Fibroblast of the aortic adventitia (primary cell): ENCODE results near the gene OPN1SW. TPM values are rescaled to one million over a fixed set of nuclear protein-coding genes. Genes with fewer than 3 reads are reported as not detected.

Experiments used
- DNase-seq: peaks from one replicate; pipeline ENCODE4 v3.0.0-alpha.2; 2010; ENCODE audit warnings: low read depth
- H3K4me3 ChIP-seq: 2 replicates; pipeline ENCODE4 v1.5.1; 2011; ENCODE audit warnings: low read depth, mild to moderate bottlenecking, control low read depth, low read length, moderate library complexity
- total RNA-seq: library from RNA; depleted of rRNA; stranded (reverse); fragments of >200 nt; gene quantifications from 2 replicates; pipeline ENCODE4 v1.2.3, GENCODE V29; 2012; ENCODE audit warnings: low replicate concordance
- TF ChIP-seq, protein P1 (sequence below): IDR thresholded peaks from 2 replicates; pipeline ENCODE4 v1.5.1; 2011; ENCODE audit warnings: mild to moderate bottlenecking, low read length, control low read depth, inconsistent platforms; ENCODE audit not compliant: insufficient read depth

The OPN1SW gene
- total RNA-seq, 1 donor = not detected

DNA sequence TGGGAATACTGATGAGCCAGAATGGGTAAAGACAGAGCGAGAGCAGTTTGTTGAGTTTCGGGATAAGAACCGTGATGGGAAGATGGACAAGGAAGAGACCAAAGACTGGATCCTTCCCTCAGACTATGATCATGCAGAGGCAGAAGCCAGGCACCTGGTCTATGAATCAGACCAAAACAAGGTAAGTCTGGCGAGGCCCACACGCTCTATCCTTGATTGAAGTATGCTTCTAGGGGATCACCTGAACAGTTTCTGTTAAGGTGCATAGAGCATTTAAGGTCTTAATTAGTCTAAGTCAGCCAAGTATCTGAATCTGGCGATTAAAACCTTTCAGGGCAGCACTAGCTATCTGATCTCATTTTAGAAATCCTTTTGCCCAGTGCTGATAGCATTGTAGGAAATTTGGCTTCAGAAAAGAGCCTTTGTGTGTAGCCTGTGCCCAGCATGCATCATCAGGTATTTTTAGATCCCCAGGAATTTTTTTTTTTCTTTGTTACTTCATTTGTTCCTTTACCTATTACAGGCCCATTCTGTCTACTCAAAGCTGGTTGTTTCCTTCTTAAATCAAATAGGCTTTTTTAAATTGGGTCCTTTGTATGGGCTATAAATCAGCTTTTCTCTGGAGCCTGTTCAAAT, 8.0 kb downstream of the OPN1SW start:
- TF ChIP-seq, protein P1, sequence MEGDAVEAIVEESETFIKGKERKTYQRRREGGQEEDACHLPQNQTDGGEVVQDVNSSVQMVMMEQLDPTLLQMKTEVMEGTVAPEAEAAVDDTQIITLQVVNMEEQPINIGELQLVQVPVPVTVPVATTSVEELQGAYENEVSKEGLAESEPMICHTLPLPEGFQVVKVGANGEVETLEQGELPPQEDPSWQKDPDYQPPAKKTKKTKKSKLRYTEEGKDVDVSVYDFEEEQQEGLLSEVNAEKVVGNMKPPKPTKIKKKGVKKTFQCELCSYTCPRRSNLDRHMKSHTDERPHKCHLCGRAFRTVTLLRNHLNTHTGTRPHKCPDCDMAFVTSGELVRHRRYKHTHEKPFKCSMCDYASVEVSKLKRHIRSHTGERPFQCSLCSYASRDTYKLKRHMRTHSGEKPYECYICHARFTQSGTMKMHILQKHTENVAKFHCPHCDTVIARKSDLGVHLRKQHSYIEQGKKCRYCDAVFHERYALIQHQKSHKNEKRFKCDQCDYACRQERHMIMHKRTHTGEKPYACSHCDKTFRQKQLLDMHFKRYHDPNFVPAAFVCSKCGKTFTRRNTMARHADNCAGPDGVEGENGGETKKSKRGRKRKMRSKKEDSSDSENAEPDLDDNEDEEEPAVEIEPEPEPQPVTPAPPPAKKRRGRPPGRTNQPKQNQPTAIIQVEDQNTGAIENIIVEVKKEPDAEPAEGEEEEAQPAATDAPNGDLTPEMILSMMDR = no peak
- DNase-seq = peak; percentile 37
- no peak overlapping the region for H3K4me3 ChIP-seq

DNA sequence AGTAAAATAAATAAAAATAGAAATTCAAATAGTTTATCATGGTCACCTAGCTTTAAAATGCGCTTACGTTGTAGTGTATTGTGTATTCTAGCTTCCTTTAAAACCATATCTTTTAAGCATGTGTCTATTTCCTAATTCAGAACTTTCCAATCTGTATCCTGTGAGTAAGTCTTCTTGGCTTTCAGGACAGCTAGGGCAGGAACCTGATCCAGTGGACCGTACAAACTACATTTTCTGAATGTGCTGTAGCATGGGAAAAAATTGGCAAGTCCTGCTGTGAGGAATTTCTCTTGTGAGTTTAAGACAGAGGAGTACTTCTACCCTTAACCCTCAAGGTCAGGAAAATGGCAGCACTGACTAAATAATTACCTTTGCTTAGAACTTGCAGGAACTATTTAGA, 12.1 kb downstream of the OPN1SW start:
- DNase-seq = peak; percentile 53
- no peak overlapping the region for H3K4me3 ChIP-seq
- TF ChIP-seq, protein P1 = no peak

DNA sequence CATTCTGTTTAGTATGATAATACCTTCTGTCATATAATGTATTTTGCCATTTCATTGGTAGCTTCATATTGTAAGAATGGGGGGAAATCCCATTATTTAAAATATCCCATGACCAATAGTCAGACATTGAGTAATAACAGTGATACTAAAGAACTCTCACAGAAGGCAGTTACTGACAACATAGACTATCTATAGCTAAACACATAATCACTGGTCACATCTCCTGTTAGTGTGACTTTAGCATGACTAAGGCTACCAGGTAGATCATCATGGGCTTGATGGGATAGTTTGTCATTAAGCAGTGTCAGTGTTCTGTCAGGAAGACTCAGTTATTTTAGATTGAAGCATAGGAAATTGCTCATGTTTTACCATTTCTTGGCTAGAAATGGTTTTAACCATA, 16.4 kb downstream of the OPN1SW start:
- no peak for DNase-seq

DNA sequence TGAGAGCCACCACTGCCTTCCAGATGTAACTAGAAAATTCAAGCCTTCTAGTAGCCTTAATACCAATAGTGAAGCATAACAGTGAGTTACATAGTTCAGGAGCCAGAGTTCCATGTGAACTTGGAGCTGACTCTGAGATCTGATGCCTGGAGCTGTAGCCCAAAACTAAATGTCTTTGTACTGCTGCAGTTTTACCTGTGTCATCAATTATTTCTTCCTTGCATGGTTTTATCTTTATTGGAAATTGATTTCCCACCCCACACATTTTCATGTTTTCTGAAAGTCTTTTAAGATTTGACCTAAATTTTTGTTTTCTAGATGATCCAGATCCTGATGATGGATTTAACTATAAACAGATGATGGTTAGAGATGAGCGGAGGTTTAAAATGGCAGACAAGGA, 17.0 kb downstream of the OPN1SW start:
- no peak overlapping the region for H3K4me3 ChIP-seq
- DNase-seq = no peak
- TF ChIP-seq, protein P1 = no peak

More for the DNA sequence above, 16.4 kb downstream of the OPN1SW start:
- no peak overlapping the region for H3K4me3 ChIP-seq
- TF ChIP-seq, protein P1 = no peak

DNA sequence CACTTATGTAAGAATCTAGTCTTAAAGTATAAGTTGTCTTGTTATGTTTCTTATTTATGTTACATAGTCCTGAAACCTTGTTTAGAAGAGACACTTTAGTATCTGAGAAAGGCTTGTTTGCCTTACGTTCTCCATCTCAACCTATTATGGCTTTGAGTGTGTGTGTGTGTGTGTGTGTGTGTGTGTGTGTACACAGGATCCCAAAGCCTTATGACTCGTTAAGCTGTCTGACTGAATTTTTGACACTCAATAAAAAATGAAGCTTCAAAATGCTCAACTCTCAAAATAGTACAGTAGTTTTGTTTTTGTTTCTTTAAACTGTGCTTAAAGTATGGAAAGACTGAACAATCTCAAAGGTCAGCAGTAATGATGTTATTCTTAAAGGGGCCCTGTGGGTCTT, 18.4 kb downstream of the OPN1SW start:
- no peak for DNase-seq
- H3K4me3 ChIP-seq = no peak overlapping the region
- TF ChIP-seq, protein P1 = no peak

DNA sequence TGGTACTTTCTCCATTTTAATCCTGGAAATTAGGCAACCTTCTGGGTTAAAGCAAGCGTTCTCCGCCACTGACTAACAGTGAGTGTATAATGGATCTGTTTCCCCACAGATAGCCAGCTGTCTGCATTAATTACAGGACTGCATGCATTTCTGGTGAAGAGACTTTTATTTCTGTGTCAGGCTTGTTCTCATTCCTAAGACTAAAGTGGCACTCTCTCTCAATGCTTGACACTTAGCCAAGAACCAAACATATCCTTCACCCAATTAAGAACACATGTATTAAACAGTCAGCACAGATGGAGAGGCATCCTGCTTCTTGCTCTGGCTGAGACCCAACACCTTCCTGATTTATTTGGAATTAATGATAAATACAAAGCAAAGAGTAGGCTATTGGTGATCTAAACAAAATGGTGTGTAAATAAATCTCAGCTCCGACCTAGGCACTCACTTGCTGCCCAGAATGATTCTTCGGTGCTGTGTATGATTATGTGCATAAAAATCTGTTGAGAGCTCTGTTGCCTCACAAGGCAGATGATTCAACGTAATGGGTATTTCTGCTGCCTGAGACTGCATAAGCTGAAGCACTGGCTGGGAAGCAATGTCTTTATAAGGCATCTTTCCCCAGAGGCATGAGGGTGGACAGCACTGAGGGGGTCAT, 19.6 kb downstream of the OPN1SW start:
- H3K4me3 ChIP-seq = no peak overlapping the region
- TF ChIP-seq, protein P1 = no peak

More for the DNA sequence above, 19.6 kb downstream of the OPN1SW start:
- peak; percentile 90 for DNase-seq
